Endothelial cell of umbilical vein (primary cell): ENCODE data around the gene VSIR. TPM values are rescaled to one million over a fixed set of nuclear protein-coding genes. Genes with fewer than 3 reads are reported as not detected.

Source experiments
- BruUV-seq: library from RNA; stranded (reverse); fragments of 400-500 nt; replicated peaks from 2 replicates; lab custom pipeline; 2021; lab: Mats Ljungman, UMichigan
- CTCF ChIA-PET: fragments of 300-600, 350-600 bp; sonication (Branson Sonifier 250); formaldehyde crosslinking; loops from one replicate; lab custom pipeline; 2021; ENCODE audit warnings: antibody characterized with exemption, inconsistent platforms; lab: Charles Lee
- POLR2A ChIA-PET: fragments of 300-600, 350-600 bp; sonication (Branson Sonifier 250); formaldehyde crosslinking; loops from one replicate; lab custom pipeline; 2021; ENCODE audit warnings: antibody characterized with exemption, inconsistent platforms; lab: Charles Lee
- DNase-seq: peaks from one replicate; pipeline ENCODE4 v3.0.0-alpha.2; 2011; ENCODE audit warnings: low read depth, low spot score
- FAIRE-seq: peaks from 2 replicates; lab custom pipeline; 2011; peaks lifted over from hg19 to GRCh38; lab: Jason Lieb, UNC
- H2AFZ ChIP-seq: 2 replicates; pipeline ENCODE4 v1.6.0; 2012; ENCODE audit warnings: low read depth, low read length, control low read depth, inconsistent platforms
- H3K27ac ChIP-seq: 2 replicates; pipeline ENCODE4 v1.5.1; 2011; ENCODE audit warnings: low read depth, mild to moderate bottlenecking, control low read depth, low read length, moderate library complexity; ENCODE audit not compliant: insufficient read depth
- H3K27me3 ChIP-seq, 2 experiments: 2 replicates each; pipeline versions ENCODE4 v1.6.0 to v1.6.1; 2011; ENCODE audit warnings: low read length in 2 of 2, mixed read lengths in 1 of 2; ENCODE audit not compliant: control insufficient read depth in 2 of 2, insufficient read depth in 2 of 2
- H3K36me3 ChIP-seq, 2 experiments: 2 replicates in 1 of 2; 3 replicates in 1 of 2; pipeline ENCODE4 v1.5.1; 2011; ENCODE audit warnings: low read length in 2 of 2, mild to moderate bottlenecking in 1 of 2, moderate library complexity in 1 of 2; ENCODE audit not compliant: control insufficient read depth in 2 of 2, insufficient read depth in 2 of 2; ENCODE audit errors: extremely low read depth in 1 of 2
- H3K4me1 ChIP-seq: 3 replicates; pipeline ENCODE4 v1.5.1; 2011; ENCODE audit warnings: mild to moderate bottlenecking, low read length; ENCODE audit not compliant: control insufficient read depth, insufficient read depth; ENCODE audit errors: extremely low read depth
- H3K4me2 ChIP-seq: 2 replicates; pipeline ENCODE4 v1.6.1; 2011; ENCODE audit warnings: low read length, control low read depth, mixed read lengths; ENCODE audit not compliant: insufficient read depth
- H3K4me3 ChIP-seq, 3 experiments: fragments of 200-600 bp in 1 of 3; sonication (generic), shearing (Covaris generic) in 1 of 3; replicated peaks in 1 of 3; 2 replicates each; pipeline ENCODE4 v1.5.1; 2011 to 2016; ENCODE audit warnings: control low read depth in 3 of 3, low read length in 3 of 3, mild to moderate bottlenecking in 2 of 3, inconsistent platforms in 1 of 3, low read depth in 1 of 3, moderate library complexity in 1 of 3; ENCODE audit not compliant: insufficient read depth in 1 of 3
- H3K79me2 ChIP-seq: 2 replicates; pipeline ENCODE4 v1.6.0; 2012; ENCODE audit warnings: low read length, inconsistent platforms; ENCODE audit not compliant: control insufficient read depth, insufficient read depth
- H3K9ac ChIP-seq: replicated peaks from 2 replicates; pipeline ENCODE3; 2011; ENCODE audit warnings: low read length, control low read depth; ENCODE audit not compliant: insufficient read depth; ENCODE audit errors: extremely low read depth
- H3K9me1 ChIP-seq: replicated peaks from 3 replicates; pipeline ENCODE4 v1.6.0; 2011; ENCODE audit warnings: mild to moderate bottlenecking, low read length; ENCODE audit not compliant: control insufficient read depth, insufficient read depth; ENCODE audit errors: extremely low read depth
- H3K9me3 ChIP-seq: replicated peaks from 2 replicates; pipeline ENCODE4 v1.5.1; 2012; ENCODE audit warnings: low read length, inconsistent platforms; ENCODE audit not compliant: control insufficient read depth, insufficient read depth
- H4K20me1 ChIP-seq: replicated peaks from 2 replicates; pipeline ENCODE3; 2011; ENCODE audit warnings: mild to moderate bottlenecking, low read length; ENCODE audit not compliant: control insufficient read depth, insufficient read depth; ENCODE audit errors: extremely low read depth
- EZH2 ChIP-seq: IDR thresholded peaks from 2 replicates; pipeline ENCODE4 v1.6.1; 2012; ENCODE audit warnings: borderline replicate concordance, low read depth, mild to moderate bottlenecking, moderate library complexity, low read length, inconsistent platforms; ENCODE audit not compliant: severe bottlenecking
- FOS ChIP-seq: IDR thresholded peaks from 2 replicates; pipeline ENCODE4 v1.6.1; 2011; ENCODE audit warnings: mild to moderate bottlenecking, low read length, moderate library complexity, borderline replicate concordance; ENCODE audit not compliant: insufficient read depth
- GATA2 ChIP-seq: IDR thresholded peaks from 2 replicates; pipeline ENCODE4 v1.7.0; 2011; ENCODE audit warnings: low read depth, mild to moderate bottlenecking, moderate library complexity, mixed read lengths, low read length; ENCODE audit not compliant: insufficient read length, insufficient read depth
- JUN ChIP-seq: IDR thresholded peaks from 2 replicates; pipeline ENCODE4 v1.6.1; 2011; ENCODE audit warnings: borderline replicate concordance, low read depth; ENCODE audit not compliant: insufficient read length, insufficient read depth
- MYC ChIP-seq: IDR thresholded peaks from one replicate; pipeline ENCODE4 v1.6.1; 2011; ENCODE audit warnings: mild to moderate bottlenecking, low read depth, low read length
- POLR2A ChIP-seq: IDR thresholded peaks from 2 replicates; pipeline ENCODE4 v1.6.1; 2012; ENCODE audit warnings: low read depth, mild to moderate bottlenecking, control low read depth, low read length
- POLR2AphosphoS5 ChIP-seq: IDR thresholded peaks from 2 replicates; pipeline ENCODE4 v1.6.1; 2012; ENCODE audit warnings: low read depth, mild to moderate bottlenecking, control low read depth, low read length, moderate library complexity; ENCODE audit not compliant: insufficient read depth
- dilution Hi-C: fragments of 300-500 bp; cut with MboI; formaldehyde crosslinking; loops from one replicate; pipeline ENCODE4 v1.15.0; 2019; ENCODE audit warnings: low sequenced_read_pairs; ENCODE audit not compliant: extremely low pct_ligation_motif_present
- intact Hi-C: fragments of 100-400 bp; cut with micrococcal nuclease; formaldehyde crosslinking; loops from one replicate; pipeline ENCODE4 v1.10.0; 2022
- polyA plus RNA-seq, 4 experiments: library from polyadenylated mRNA; depleted of rRNA in 3 of 4; stranded (reverse) in 3 of 4; unstranded in 1 of 4; fragments of >200 nt; gene quantifications; 2 replicates each; pipeline versions ENCODE4 v1.2.1 to v1.2.3, GENCODE V29; 2011 to 2012; ENCODE audit warnings: missing spikeins in 1 of 4
- total RNA-seq: library from RNA; stranded (reverse); gene quantifications from 2 replicates; pipeline ENCODE4 v1.2.3, GENCODE V29; 2021
- TF ChIP-seq, protein P1 (sequence below), 2 donors: IDR thresholded peaks; 1 replicate in 1 of 2; 2 replicates in 1 of 2; pipeline ENCODE4 v1.5.1; 2011; ENCODE audit warnings: low read length in 2 of 2, mild to moderate bottlenecking in 2 of 2, moderate library complexity in 2 of 2, control low read depth in 1 of 2, inconsistent platforms in 1 of 2, low read depth in 1 of 2; ENCODE audit not compliant: insufficient read depth in 1 of 2; ENCODE audit errors: extremely low read depth in 1 of 2
- TF ChIP-seq, protein P2 (sequence below): IDR thresholded peaks from 2 replicates; pipeline ENCODE4 v1.6.1; 2011; ENCODE audit not compliant: insufficient read depth, insufficient read length

The VSIR gene
- total and polyA plus RNA-seq, 2 donors (not counting 3 experiments of a cell fraction or from before 2014, with no cell fraction given) = 4.9 to 6.3 TPM

- FAIRE-seq (no peak), DNase-seq (no peak)
- no peaks in the 10 kb centered on the region for H4K20me1 ChIP-seq
- H3K79me2 ChIP-seq = no peaks in the 10 kb centered on the region
- H3K9me3 ChIP-seq = no peaks in the 10 kb centered on the region
- no peak for TF ChIP-seq POLR2AphosphoS5
- TF ChIP-seq JUN = no peak
- TF ChIP-seq, protein P1, sequence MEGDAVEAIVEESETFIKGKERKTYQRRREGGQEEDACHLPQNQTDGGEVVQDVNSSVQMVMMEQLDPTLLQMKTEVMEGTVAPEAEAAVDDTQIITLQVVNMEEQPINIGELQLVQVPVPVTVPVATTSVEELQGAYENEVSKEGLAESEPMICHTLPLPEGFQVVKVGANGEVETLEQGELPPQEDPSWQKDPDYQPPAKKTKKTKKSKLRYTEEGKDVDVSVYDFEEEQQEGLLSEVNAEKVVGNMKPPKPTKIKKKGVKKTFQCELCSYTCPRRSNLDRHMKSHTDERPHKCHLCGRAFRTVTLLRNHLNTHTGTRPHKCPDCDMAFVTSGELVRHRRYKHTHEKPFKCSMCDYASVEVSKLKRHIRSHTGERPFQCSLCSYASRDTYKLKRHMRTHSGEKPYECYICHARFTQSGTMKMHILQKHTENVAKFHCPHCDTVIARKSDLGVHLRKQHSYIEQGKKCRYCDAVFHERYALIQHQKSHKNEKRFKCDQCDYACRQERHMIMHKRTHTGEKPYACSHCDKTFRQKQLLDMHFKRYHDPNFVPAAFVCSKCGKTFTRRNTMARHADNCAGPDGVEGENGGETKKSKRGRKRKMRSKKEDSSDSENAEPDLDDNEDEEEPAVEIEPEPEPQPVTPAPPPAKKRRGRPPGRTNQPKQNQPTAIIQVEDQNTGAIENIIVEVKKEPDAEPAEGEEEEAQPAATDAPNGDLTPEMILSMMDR (IDR thresholded peaks at IDR 0.05; ENCODE audit: extremely low read depth in 1 of 2, insufficient read depth in 1 of 2, low read depth in 1 of 2, low read length in 2 of 2) = no peak
- TF ChIP-seq MYC = no peak
- no peak for TF ChIP-seq POLR2A
- no peak for TF ChIP-seq FOS
- TF ChIP-seq GATA2 = no peak
- TF ChIP-seq EZH2 = no peak
- TF ChIP-seq, protein P2, sequence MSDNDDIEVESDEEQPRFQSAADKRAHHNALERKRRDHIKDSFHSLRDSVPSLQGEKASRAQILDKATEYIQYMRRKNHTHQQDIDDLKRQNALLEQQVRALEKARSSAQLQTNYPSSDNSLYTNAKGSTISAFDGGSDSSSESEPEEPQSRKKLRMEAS = no peak
- H3K27ac ChIP-seq = no peak overlapping the region
- H3K4me2 ChIP-seq = no peak overlapping the region
- H2AFZ ChIP-seq = no peak overlapping the region
- CTCF ChIA-PET = interaction anchor here (0.6 to 5.5 kb wide), 3 partner anchors 40 to 390 kb away, joined by 3 to 57 read pairs (median 7); no protein-coding TSS in a partner anchor
- no peak overlapping the region for H3K4me3 ChIP-seq
- no peaks in the 10 kb centered on the region for H3K36me3 ChIP-seq
- H3K9me1 ChIP-seq = no peaks in the 10 kb centered on the region
- peaks cover 0 to 1% of the 10 kb centered on the region in 2 experiments for H3K27me3 ChIP-seq
- no TSS peak for BruUV-seq
- H3K9ac ChIP-seq = no peak overlapping the region
- intact Hi-C loops = no loop called here
- POLR2A ChIA-PET = no interaction called here
- dilution Hi-C loops = no loop called here
- H3K4me1 ChIP-seq = no peaks in the 10 kb centered on the region
Measured at GRCh38 chr10:71704816-71705215, 68.5 kb downstream of the VSIR start.
